IMR-90 (cell line): ENCODE results near the gene CLEC17A. TPM values are rescaled to one million over a fixed set of nuclear protein-coding genes. Genes with fewer than 3 reads are reported as not detected.
A peak's percentile ranks its signal among the peaks of the same experiment; 100 is the strongest.

Experiments used
- ATAC-seq: fragments of 200-7000 bp; cut with Tn5 transposase; 2 replicates; pipeline ENCODE4 v1.9.1; 2020; ENCODE audit warnings: low read depth, mild to moderate bottlenecking, moderate library complexity
- BruUV-seq: library from RNA; stranded (reverse); fragments of 400-500 nt; replicated peaks from 2 replicates; lab custom pipeline; 2021; lab: Mats Ljungman, UMichigan
- CTCF ChIA-PET: fragments of 300-600 bp; formaldehyde crosslinking; extraction: SDS; loops from one replicate; lab custom pipeline; 2021; ENCODE audit warnings: antibody characterized with exemption; lab: Yijun Ruan, JAX
- POLR2A ChIA-PET: fragments of 300-600 bp; sonication (Branson Sonifier 250); formaldehyde crosslinking; loops from one replicate; lab custom pipeline; 2022; ENCODE audit warnings: antibody characterized with exemption; ENCODE audit not compliant: unreplicated experiment; lab: Charles Lee
- DNase-seq: peaks from one replicate; pipeline ENCODE4 v3.0.0; 2013
- H2AFZ ChIP-seq: replicated peaks from 2 replicates; pipeline ENCODE3; 2013; ENCODE audit warnings: low read length, mild to moderate bottlenecking; ENCODE audit not compliant: poor library complexity
- H2AK5ac ChIP-seq: 2 replicates; pipeline ENCODE4 v1.6.1; 2013; ENCODE audit warnings: low read depth, low read length, inconsistent platforms
- H2AK9ac ChIP-seq: replicated peaks from 2 replicates; pipeline ENCODE3; 2013; ENCODE audit warnings: mild to moderate bottlenecking, low read depth, low read length, moderate library complexity; ENCODE audit not compliant: poor library complexity
- H2BK120ac ChIP-seq: 2 replicates; pipeline ENCODE4 v1.6.1; 2013; ENCODE audit warnings: low read depth, low read length, inconsistent platforms
- H2BK15ac ChIP-seq: 3 replicates; pipeline ENCODE4 v1.6.1; 2013; ENCODE audit warnings: low read depth, low read length, inconsistent platforms
- H2BK20ac ChIP-seq: 2 replicates; pipeline ENCODE4 v1.6.1; 2013; ENCODE audit warnings: low read depth, mild to moderate bottlenecking, inconsistent platforms, low read length, moderate library complexity
- H2BK5ac ChIP-seq: 2 replicates; pipeline ENCODE4 v1.6.1; 2013; ENCODE audit warnings: mild to moderate bottlenecking, low read depth, low read length, inconsistent platforms; ENCODE audit not compliant: poor library complexity, severe bottlenecking
- H3K14ac ChIP-seq: replicated peaks from 2 replicates; pipeline ENCODE4 v1.6.1; 2013; ENCODE audit warnings: low read depth, low read length, inconsistent platforms
- H3K18ac ChIP-seq: 2 replicates; pipeline ENCODE4 v1.6.1; 2013; ENCODE audit warnings: low read depth, low read length, control low read depth
- H3K23ac ChIP-seq: 2 replicates; pipeline ENCODE4 v1.6.1; 2013; ENCODE audit warnings: low read depth, low read length, inconsistent platforms
- H3K27ac ChIP-seq: 2 replicates; pipeline ENCODE4 v1.5.1; 2013; ENCODE audit warnings: mild to moderate bottlenecking, control low read depth, low read length; ENCODE audit not compliant: insufficient read depth
- H3K27me3 ChIP-seq: 2 replicates; pipeline ENCODE4 v1.6.1; 2013; ENCODE audit warnings: low read length; ENCODE audit not compliant: control insufficient read depth, insufficient read depth
- H3K36me3 ChIP-seq: 2 replicates; pipeline ENCODE4 v1.6.1; 2013; ENCODE audit warnings: low read length, mixed read lengths; ENCODE audit not compliant: control insufficient read depth, insufficient read depth
- H3K4ac ChIP-seq: 2 replicates; pipeline ENCODE4 v1.6.1; 2013; ENCODE audit warnings: low read depth, low read length, inconsistent platforms
- H3K4me1 ChIP-seq: 2 replicates; pipeline ENCODE4 v1.6.1; 2013; ENCODE audit warnings: low read length, mixed read lengths; ENCODE audit not compliant: control insufficient read depth, insufficient read depth
- H3K4me2 ChIP-seq: 2 replicates; pipeline ENCODE4 v1.6.1; 2013; ENCODE audit warnings: low read depth, mild to moderate bottlenecking, control low read depth, low read length, moderate library complexity
- H3K4me3 ChIP-seq: 2 replicates; pipeline ENCODE4 v1.5.1; 2013; ENCODE audit warnings: low read depth, mild to moderate bottlenecking, control low read depth, low read length, moderate library complexity; ENCODE audit not compliant: insufficient read depth
- H3K56ac ChIP-seq: 2 replicates; pipeline ENCODE4 v1.6.1; 2013; ENCODE audit warnings: low read length, inconsistent platforms; ENCODE audit not compliant: insufficient read depth; ENCODE audit errors: extremely low read depth
- H3K79me1 ChIP-seq, 2 experiments: 2 replicates each; pipeline ENCODE4 v1.6.1; 2013; ENCODE audit warnings: low read length in 2 of 2, inconsistent platforms in 1 of 2, low read depth in 1 of 2
- H3K9ac ChIP-seq: 2 replicates; pipeline ENCODE4 v1.6.1; 2013; ENCODE audit warnings: low read depth, low read length, control low read depth
- H3K9me1 ChIP-seq: 2 replicates; pipeline ENCODE4 v1.6.1; 2013; ENCODE audit warnings: low read length, inconsistent platforms; ENCODE audit not compliant: insufficient read depth
- H3K9me3 ChIP-seq: 2 replicates; pipeline ENCODE4 v1.6.1; 2013; ENCODE audit warnings: low read length; ENCODE audit not compliant: control insufficient read depth, insufficient read depth
- H4K20me1 ChIP-seq: 2 replicates; pipeline ENCODE4 v1.6.1; 2013; ENCODE audit warnings: low read length, inconsistent platforms; ENCODE audit not compliant: insufficient read depth
- H4K5ac ChIP-seq: 2 replicates; pipeline ENCODE4 v1.6.1; 2013; ENCODE audit warnings: mild to moderate bottlenecking, low read depth, low read length, control low read depth
- H4K8ac ChIP-seq, 2 experiments: 2 replicates each; pipeline ENCODE4 v1.6.1; 2013; ENCODE audit warnings: low read depth in 2 of 2, low read length in 2 of 2, control low read depth in 1 of 2, inconsistent platforms in 1 of 2
- H4K91ac ChIP-seq: 2 replicates; pipeline ENCODE4 v1.6.1; 2013; ENCODE audit warnings: low read depth, low read length, inconsistent platforms; ENCODE audit not compliant: insufficient read depth
- CEBPB ChIP-seq: IDR thresholded peaks from 2 replicates; pipeline ENCODE4 v1.6.1; 2012; ENCODE audit warnings: low read depth, low read length, improper control_type of control experiment
- CTCF ChIP-seq: conservative IDR thresholded peaks from 2 replicates; pipeline ENCODE4 v1.5.1; 2012; ENCODE audit warnings: mild to moderate bottlenecking, low read depth, low read length, improper control_type of control experiment
- MAZ ChIP-seq: IDR thresholded peaks from 2 replicates; pipeline ENCODE4 v1.6.1; 2012; ENCODE audit warnings: low read depth, mild to moderate bottlenecking, low read length, improper control_type of control experiment, moderate library complexity, borderline replicate concordance
- POLR2A ChIP-seq: IDR thresholded peaks from 2 replicates; pipeline ENCODE4 v1.6.1; 2012; ENCODE audit warnings: mild to moderate bottlenecking, low read depth, low read length
- RFX5 ChIP-seq: IDR thresholded peaks from 2 replicates; pipeline ENCODE4 v1.8.0; 2012; ENCODE audit warnings: low read depth, mild to moderate bottlenecking, low read length, moderate library complexity
- WGBS, 2 experiments: methylation state at CpG; one replicate each; pipeline versions ENCODE4 v1.1.5 to v1.1.7; 2013; ENCODE audit warnings: missing lambda C conversion rate in 2 of 2; ENCODE audit not compliant: insufficient read length in 1 of 2; ENCODE audit errors: extremely low coverage in 2 of 2; 5-methylcytosine and 5-hydroxymethylcytosine counted together
- dilution Hi-C: fragments of 300-500 bp; cut with HindIII; formaldehyde crosslinking; loops from one replicate; pipeline ENCODE4 v1.14.3; 2018; ENCODE audit warnings: low sequenced_read_pairs; ENCODE audit not compliant: unreplicated experiment
- in situ Hi-C: fragments of 300-500 bp; cut with MboI; formaldehyde crosslinking; loops from 3 replicates; pipeline ENCODE4 v1.14.3; 2019; ENCODE audit warnings: low sequenced_read_pairs, inconsistent platforms, mixed read lengths
- intact Hi-C: fragments of 100-400 bp; cut with micrococcal nuclease; formaldehyde crosslinking; loops from 2 replicates; pipeline ENCODE4 v1.10.0; 2022
- polyA plus RNA-seq, 3 experiments: library from polyadenylated mRNA; depleted of rRNA; stranded (reverse); fragments of >200 nt; gene quantifications; 2 replicates each; pipeline ENCODE4 v1.2.3, GENCODE V29; 2012; ENCODE audit warnings: low replicate concordance in 1 of 3
- total RNA-seq: library from RNA; depleted of rRNA; stranded (reverse); fragments of >200 nt; gene quantifications from 2 replicates; pipeline ENCODE4 v1.2.3, GENCODE V29; 2012

Gene CLEC17A
- total and polyA plus RNA-seq, 2 of the 4 experiments (the other 2 are of a cell fraction): 0.05 TPM; not detected in 1

DNA sequence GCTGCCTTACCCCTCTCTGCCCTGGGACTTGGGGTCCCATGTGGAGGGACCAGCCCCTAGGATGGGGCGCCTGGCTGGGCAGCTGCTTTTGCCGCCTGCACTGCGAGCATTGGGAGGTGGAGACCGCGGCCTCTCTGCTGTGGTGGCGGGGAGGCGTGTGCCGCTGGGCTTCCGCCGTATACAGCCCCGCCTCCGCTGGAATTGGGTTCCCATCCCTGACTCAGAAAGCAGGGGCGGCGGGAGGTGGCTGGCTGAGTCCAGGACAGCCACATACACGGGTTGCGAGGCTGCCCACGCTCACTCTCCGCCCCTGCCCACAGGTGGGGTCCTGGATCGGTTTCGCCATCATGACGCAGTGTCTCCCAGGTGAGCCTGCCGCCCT, 17.6 kb upstream of the CLEC17A start:
- Histone ChIP-seq H3K4me3 (no peak overlapping the region), H4K20me1 (0 out of 2 replicates have a peak, but pooled peaks cover 4% of the 10 kb centered on the region), H4K8ac (no peak overlapping the region), H3K23ac (no peak overlapping the region), H2AK9ac (no peak overlapping the region), H3K27me3 (no peaks in the 10 kb centered on the region), H2BK20ac (no peak overlapping the region), H3K4me2 (no peak overlapping the region), H3K14ac (no peak overlapping the region), H3K79me1 (peaks cover 15 to 29% of the 10 kb centered on the region in 2 experiments), H3K9me1 (0 out of 2 replicates have a peak, but pooled peaks cover 5% of the 10 kb centered on the region), H3K9me3 (no peaks in the 10 kb centered on the region), H4K91ac (no peak overlapping the region), H3K18ac (no peak overlapping the region), H3K56ac (no peak overlapping the region), H2BK5ac (no peak overlapping the region), H2AK5ac (no peak overlapping the region), H3K9ac (no peak overlapping the region), H2AFZ (peak overlapping the region; percentile 32), H2BK120ac (no peak overlapping the region), H3K27ac (no peak overlapping the region), H4K5ac (no peak overlapping the region), H2BK15ac (no peak overlapping the region), H3K4me1 (peaks cover 5% of the 10 kb centered on the region; the same call in 1 of the 2 replicates), H3K36me3 (peaks cover 17% of the 10 kb centered on the region), H3K4ac (no peak overlapping the region)
- POLR2A ChIA-PET: no interaction called here
- in situ Hi-C loops: loop anchor here (25.0 kb wide), 1 partner anchor 872 kb away; the partner anchor contains the start of gene WIZ
- TF ChIP-seq POLR2A (no peak), RFX5 (no peak), MAZ (no peak), CEBPB (no peak), CTCF (no peak)
- 95% methylated on average over 18 of the region's 22 CpGs; no CpG with 5 or more reads in 1 of the 2 experiments for WGBS, 2 experiments
- dilution Hi-C loops: no loop called here
- CTCF ChIA-PET: no interaction called here
- DNase-seq: no peak
- no TSS peak for BruUV-seq
- intact Hi-C loops: no loop called here
- no peak for ATAC-seq
